HepG2 (cell line): Measurements from ENCODE around the gene MKS1.

Experiments
- ATF7 ChIP-seq, 2 experiments: fragments of 450-650 bp in 1 of 2; sonication (generic) in 1 of 2; formaldehyde crosslinking in 1 of 2; IDR thresholded peaks; 2 replicates each; pipeline versions ENCODE4 v1.4.0 to v1.6.1; 2016 to 2020; ENCODE audit warnings: antibody characterized with exemption in 1 of 2, mild to moderate bottlenecking in 1 of 2, missing genetic modification reagents in 1 of 2
- HNRNPL ChIP-seq: fragments of 200-400 bp; formaldehyde crosslinking; IDR thresholded peaks from 2 replicates; pipeline ENCODE4 v1.6.1; 2017; ENCODE audit warnings: mild to moderate bottlenecking, low read depth, low read length
- MYC ChIP-seq: sonication (generic); formaldehyde crosslinking; IDR thresholded peaks from 2 replicates; pipeline ENCODE4 v1.9.0; 2021; ENCODE audit warnings: missing genetic modification reagents, borderline replicate concordance
- UBTF ChIP-seq: sonication (generic); formaldehyde crosslinking; IDR thresholded peaks from 2 replicates; pipeline ENCODE4 v1.4.0; 2020; ENCODE audit warnings: mild to moderate bottlenecking, missing genetic modification reagents
- ZBTB14 ChIP-seq: sonication (generic); formaldehyde crosslinking; IDR thresholded peaks from 2 replicates; pipeline ENCODE4 v1.4.0; 2020; ENCODE audit warnings: missing genetic modification reagents

GRCh38 chr17:58248955-58249269 is 29.9 kb upstream of the MKS1 start:
- TF ChIP-seq UBTF (CRISPR knock-in tag) (no peak), HNRNPL (no peak), ZBTB14 (CRISPR knock-in tag) (no peak), MYC (CRISPR knock-in tag) (no peak), ATF7 (IDR thresholded peaks at IDR 0.05) (no peak), ATF7 (CRISPR knock-in tag; IDR thresholded peaks at IDR 0.05) (no peak)
